ENCODE data around the gene CDC42BPA. TPM values are rescaled to one million over a fixed set of nuclear protein-coding genes. Genes with fewer than 3 reads are reported as not detected.

Gene CDC42BPA
- total RNA-seq, 1 experiment from 2014 or later, result 30.1 TPM

DNA sequence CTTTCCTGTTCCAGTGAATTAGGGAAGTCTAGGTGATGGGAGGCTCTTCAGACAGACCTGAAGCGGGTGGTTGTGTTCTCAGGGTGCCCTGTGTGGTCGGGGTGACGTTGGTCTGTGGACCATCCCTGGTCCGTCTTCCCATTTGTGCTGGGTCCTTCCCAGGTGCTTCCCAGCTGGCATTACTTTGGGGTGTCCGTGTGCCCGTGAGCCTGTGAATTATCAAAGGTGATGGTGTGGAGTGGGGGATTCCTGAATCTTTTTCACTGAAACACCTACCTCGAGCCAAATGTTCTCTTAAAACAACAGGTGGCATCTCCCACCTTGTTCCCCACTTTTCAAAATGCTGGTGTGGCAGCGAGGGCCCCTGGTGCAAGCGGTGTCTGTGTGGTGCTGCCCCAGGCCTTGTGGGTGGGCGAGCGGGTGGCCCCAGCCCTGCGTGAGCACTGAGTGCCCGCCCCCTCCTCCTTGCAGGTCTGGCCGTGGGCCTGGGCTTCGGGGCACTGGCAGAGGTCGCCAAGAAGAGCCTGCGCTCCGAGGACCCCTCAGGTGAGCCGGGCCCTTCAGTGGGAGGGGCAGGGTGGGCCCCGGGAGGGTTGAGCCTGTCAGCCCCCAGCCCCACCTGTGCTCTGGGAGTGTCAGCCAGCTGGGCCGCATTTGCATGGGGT lies 341.2 kb downstream of the CDC42BPA start:
- no peaks in the 10 kb centered on the region for H3K9me3 ChIP-seq (ENCODE audit: control insufficient read depth, low read depth, low read length)
- H2BK20ac ChIP-seq (ENCODE audit: low read depth, low read length, poor library complexity, severe bottlenecking), result no peak overlapping the region
- H3K4ac ChIP-seq (ENCODE audit: low read depth, low read length), result no peak overlapping the region
- H3K4me2 ChIP-seq (ENCODE audit: insufficient read depth, insufficient read length, low read length), result no peak overlapping the region
- H4K91ac ChIP-seq (ENCODE audit: insufficient read length, low read depth, low read length), result no peak overlapping the region
- Mint-ChIP-seq H3K4me3 (no peak overlapping the region), H3K4me1 (peaks cover 4 to 15% of the 10 kb centered on the region in 2 experiments; a peak in 3 of 4 replicates), H3K27ac (0 out of 7 replicates have a peak overlapping the region, but pooled peaks of 1 of the 3 experiments have one; percentile 49), H3K36me3 (ENCODE audit: insufficient read depth in 1 of 3, low read depth in 3 of 3) (peaks cover 0 to 11% (median 3%) of the 10 kb centered on the region in 3 experiments; a peak in 4 of 7 replicates), H3K27me3 (ENCODE audit: low read depth) (no peaks in the 10 kb centered on the region), H3K9me3 (0 out of 5 replicates have a peak, but pooled peaks cover 0 to under 1% of the 10 kb centered on the region in 2 experiments)
- no peak overlapping the region for H3T11ph ChIP-seq (ENCODE audit: low read length)
- H4K20me1 ChIP-seq (ENCODE audit: control insufficient read depth, insufficient read depth, insufficient read length), result no peaks in the 10 kb centered on the region
- no peak overlapping the region for H3K18ac ChIP-seq (ENCODE audit: insufficient read length, low read depth, low read length)
- H2BK12ac ChIP-seq (ENCODE audit: insufficient read length, low read depth, low read length), result no peak overlapping the region
- H2AK5ac ChIP-seq (ENCODE audit: insufficient read length, low read length), result no peak overlapping the region
- DNase-seq, result no peak
- no peaks in the 10 kb centered on the region for H3K79me1 ChIP-seq (ENCODE audit: insufficient read depth, low read depth, low read length, poor library complexity, severe bottlenecking)
- peak overlapping the region; percentile 52; the same call in 1 of the 2 replicates for H3K14ac ChIP-seq (ENCODE audit: insufficient read depth, low read length)
- H4K8ac ChIP-seq (replicated peaks; ENCODE audit: insufficient read length, low read depth, low read length), result no peak overlapping the region
- no peak overlapping the region for H3K9ac ChIP-seq (ENCODE audit: extremely low read depth, insufficient read length, low read length)
- no peak overlapping the region for H3K27ac ChIP-seq (ENCODE audit: insufficient read length, low read depth, low read length)
- WGBS (ENCODE audit: extremely low coverage, insufficient read length, low lambda C conversion rate), result no CpG with 5 or more reads among the region's 21 CpGs
- no peaks in the 10 kb centered on the region for H3K4me1 ChIP-seq (ENCODE audit: insufficient read depth, low read length)
- no peak overlapping the region for H4K5ac ChIP-seq (ENCODE audit: insufficient read length, low read depth, low read length)
- H2BK120ac ChIP-seq (ENCODE audit: low read depth, low read length, poor library complexity, severe bottlenecking), result no peak overlapping the region
- no peak overlapping the region for H3K56ac ChIP-seq (ENCODE audit: insufficient read length, low read depth, low read length)
- H3K27me3 ChIP-seq (ENCODE audit: insufficient read depth, low read length), result no peaks in the 10 kb centered on the region
- no peaks in the 10 kb centered on the region for H3K79me2 ChIP-seq (ENCODE audit: insufficient read depth, low read length)
- H2BK5ac ChIP-seq (ENCODE audit: insufficient read length, low read length), result no peak overlapping the region
- no peak overlapping the region for H3K23ac ChIP-seq (ENCODE audit: insufficient read length, low read depth, low read length)
- no peak overlapping the region for H2AFZ ChIP-seq (ENCODE audit: low read length)
- TF ChIP-seq, protein P1, sequence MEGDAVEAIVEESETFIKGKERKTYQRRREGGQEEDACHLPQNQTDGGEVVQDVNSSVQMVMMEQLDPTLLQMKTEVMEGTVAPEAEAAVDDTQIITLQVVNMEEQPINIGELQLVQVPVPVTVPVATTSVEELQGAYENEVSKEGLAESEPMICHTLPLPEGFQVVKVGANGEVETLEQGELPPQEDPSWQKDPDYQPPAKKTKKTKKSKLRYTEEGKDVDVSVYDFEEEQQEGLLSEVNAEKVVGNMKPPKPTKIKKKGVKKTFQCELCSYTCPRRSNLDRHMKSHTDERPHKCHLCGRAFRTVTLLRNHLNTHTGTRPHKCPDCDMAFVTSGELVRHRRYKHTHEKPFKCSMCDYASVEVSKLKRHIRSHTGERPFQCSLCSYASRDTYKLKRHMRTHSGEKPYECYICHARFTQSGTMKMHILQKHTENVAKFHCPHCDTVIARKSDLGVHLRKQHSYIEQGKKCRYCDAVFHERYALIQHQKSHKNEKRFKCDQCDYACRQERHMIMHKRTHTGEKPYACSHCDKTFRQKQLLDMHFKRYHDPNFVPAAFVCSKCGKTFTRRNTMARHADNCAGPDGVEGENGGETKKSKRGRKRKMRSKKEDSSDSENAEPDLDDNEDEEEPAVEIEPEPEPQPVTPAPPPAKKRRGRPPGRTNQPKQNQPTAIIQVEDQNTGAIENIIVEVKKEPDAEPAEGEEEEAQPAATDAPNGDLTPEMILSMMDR (conservative IDR thresholded peaks at IDR 0.05), result no peak
- H2BK15ac ChIP-seq (ENCODE audit: low read depth, low read length), result no peak overlapping the region
- H3K23me2 ChIP-seq (ENCODE audit: insufficient read length, low read depth, low read length, poor library complexity, severe bottlenecking), result no peaks in the 10 kb centered on the region

All from H9 (cell line).